HFFc6 (cell line): ENCODE results near the gene PKD2L2. TPM values are rescaled to one million over a fixed set of nuclear protein-coding genes. Genes with fewer than 3 reads are reported as not detected.
A peak's percentile ranks its signal among the peaks of the same experiment; 100 is the strongest.

Experiments
- DNase-seq: peaks from one replicate; pipeline ENCODE4 v3.0.0-alpha.2; 2018
- H3K27ac Mint-ChIP-seq: 2 replicates; pipeline ENCODE4 v1.8.0; 2020; ENCODE audit warnings: mild to moderate bottlenecking, mixed read lengths
- H3K27me3 Mint-ChIP-seq: 2 replicates; pipeline ENCODE4 v1.8.0; 2021; ENCODE audit warnings: mild to moderate bottlenecking, moderate library complexity, mixed read lengths; ENCODE audit not compliant: insufficient read depth
- H3K36me3 Mint-ChIP-seq: 2 replicates; pipeline ENCODE4 v1.8.0; 2021; ENCODE audit warnings: low read depth, mixed read lengths
- H3K4me1 Mint-ChIP-seq: 2 replicates; pipeline ENCODE4 v1.8.0; 2020; ENCODE audit warnings: low read depth, mixed read lengths
- H3K4me3 Mint-ChIP-seq: 2 replicates; pipeline ENCODE4 v1.8.0; 2020; ENCODE audit warnings: mild to moderate bottlenecking, moderate library complexity, mixed read lengths
- H3K9me3 Mint-ChIP-seq: 2 replicates; pipeline ENCODE4 v1.8.0; 2020; ENCODE audit warnings: mild to moderate bottlenecking, mixed read lengths
- CTCF ChIP-seq: fragments of 200-600 bp; sonication (generic); IDR thresholded peaks from 2 replicates; pipeline ENCODE4 v1.5.0; 2021; ENCODE audit warnings: antibody characterized with exemption, mild to moderate bottlenecking
- total RNA-seq, 6 experiments: library from RNA; stranded (reverse); fragmentation: NEBNext Ultra II Directional; extraction: Animal tissue kit (Norgen Biotek cat#: 25700); gene quantifications; 2 replicates in 1 of 6; 3 replicates in 5 of 6; pipeline ENCODE4 v1.2.3, GENCODE V29; 2021

Gene PKD2L2
- total RNA-seq, 6 experiments from 2014 or later = not detected

DNA sequence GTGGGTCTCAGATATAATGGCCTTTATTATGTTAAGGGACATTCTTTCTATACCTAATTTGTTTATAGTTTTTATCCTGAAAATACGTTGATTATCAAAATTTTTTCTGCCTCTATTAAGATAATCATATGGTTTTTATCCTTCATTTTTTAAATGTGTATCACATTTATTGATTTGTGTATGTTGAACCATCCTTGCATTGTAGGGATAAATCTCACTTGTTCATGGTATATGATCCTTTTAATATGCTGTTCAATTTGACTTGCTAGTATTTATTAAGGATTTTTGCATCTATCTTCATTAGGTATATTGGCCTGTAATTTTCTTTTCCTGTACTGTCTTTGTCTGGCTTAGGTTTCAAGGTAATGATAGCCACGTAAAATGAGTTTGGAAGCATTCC is 25.5 kb downstream of the PKD2L2 start:
- peaks cover 5% of the 10 kb centered on the region for H3K36me3 Mint-ChIP-seq
- no peak overlapping the region for H3K27ac Mint-ChIP-seq
- no peaks in the 10 kb centered on the region for H3K4me1 Mint-ChIP-seq
- no peaks in the 10 kb centered on the region; the same call in 1 of the 2 replicates for H3K27me3 Mint-ChIP-seq
- peaks cover 32% of the 10 kb centered on the region for H3K9me3 Mint-ChIP-seq
- TF ChIP-seq CTCF = no peak
- H3K4me3 Mint-ChIP-seq = no peak overlapping the region
- DNase-seq = no peak

DNA sequence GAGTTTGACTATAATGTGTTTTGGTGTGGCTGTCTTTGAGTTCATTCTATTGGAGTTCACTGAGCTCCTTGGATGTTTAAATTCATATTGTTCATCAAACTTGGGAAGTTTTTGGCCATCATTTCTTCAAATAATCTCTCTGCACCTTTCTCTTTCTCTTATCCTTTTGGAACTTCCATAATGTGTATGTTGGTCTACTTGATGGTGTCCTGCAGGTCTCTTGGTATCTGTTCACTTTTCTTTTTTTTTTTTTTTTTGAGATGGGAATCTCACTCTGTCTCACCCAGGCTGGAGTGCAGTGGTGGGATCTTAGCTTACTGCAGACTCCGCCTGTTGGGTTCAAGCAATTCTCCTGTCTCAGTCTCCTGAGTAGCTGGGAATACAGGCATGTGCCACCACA is 27.7 kb downstream of the PKD2L2 start:
- Mint-ChIP-seq H3K4me3 (no peak overlapping the region), H3K27ac (no peak overlapping the region), H3K9me3 (peaks cover 21% of the 10 kb centered on the region), H3K4me1 (peaks cover 2% of the 10 kb centered on the region; the same call in 1 of the 2 replicates), H3K36me3 (peaks cover 5% of the 10 kb centered on the region), H3K27me3 (no peaks in the 10 kb centered on the region; the same call in 1 of the 2 replicates)
- DNase-seq = no peak
- TF ChIP-seq CTCF = no peak

DNA sequence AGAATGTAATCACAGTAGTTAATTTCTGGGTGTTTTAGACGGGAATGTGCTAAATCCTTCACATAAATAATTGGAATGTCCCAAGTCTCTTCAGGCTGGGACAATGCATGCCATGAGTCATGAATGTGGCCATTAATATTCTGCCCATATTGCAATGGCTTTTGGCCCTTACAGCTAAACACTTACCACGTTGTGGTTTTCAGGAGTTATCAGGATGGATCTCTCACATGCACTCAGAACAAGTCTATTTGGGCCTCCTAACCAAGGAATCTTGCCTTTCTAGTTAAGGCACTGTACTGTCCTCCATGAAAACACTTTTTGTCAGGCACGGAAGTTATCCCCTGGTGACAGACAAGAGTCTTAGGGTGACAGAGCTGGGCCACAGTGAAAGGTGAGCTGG is 32.7 kb downstream of the PKD2L2 start:
- Mint-ChIP-seq H3K4me1 (peaks cover 19% of the 10 kb centered on the region), H3K27ac (no peak overlapping the region), H3K9me3 (peaks cover 9% of the 10 kb centered on the region), H3K36me3 (peaks cover 5% of the 10 kb centered on the region), H3K27me3 (no peaks in the 10 kb centered on the region), H3K4me3 (no peak overlapping the region)
- DNase-seq = peak; percentile 37
- TF ChIP-seq CTCF = no peak

DNA sequence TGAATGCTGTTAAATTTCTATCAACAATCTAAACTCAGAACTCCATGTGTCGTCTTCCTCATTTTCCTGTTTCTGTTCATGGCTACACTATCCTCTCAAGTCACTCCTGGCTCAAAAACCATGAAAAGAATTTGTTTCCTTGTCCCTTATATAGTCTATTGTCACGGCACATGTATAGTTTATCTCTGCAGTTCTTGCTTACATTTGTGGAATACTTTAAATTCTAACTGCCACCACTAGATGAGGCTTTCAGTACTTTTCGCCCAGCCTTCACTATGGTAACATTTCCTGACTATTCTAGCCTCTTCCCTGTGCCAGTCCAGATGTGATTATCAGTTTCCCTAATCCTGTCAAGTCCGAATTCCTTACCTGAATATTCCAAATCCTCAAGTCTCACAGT is 34.6 kb downstream of the PKD2L2 start:
- no peaks in the 10 kb centered on the region for H3K9me3 Mint-ChIP-seq
- DNase-seq = no peak
- H3K27ac Mint-ChIP-seq = peak overlapping the region; percentile 2; the same call in 1 of the 2 replicates
- no peak; the same call in 1 of the 2 replicates for TF ChIP-seq CTCF
- no peaks in the 10 kb centered on the region for H3K27me3 Mint-ChIP-seq
- peaks cover 2% of the 10 kb centered on the region; the same call in 1 of the 2 replicates for H3K36me3 Mint-ChIP-seq
- peaks cover 19% of the 10 kb centered on the region for H3K4me1 Mint-ChIP-seq
- H3K4me3 Mint-ChIP-seq = no peak overlapping the region

DNA sequence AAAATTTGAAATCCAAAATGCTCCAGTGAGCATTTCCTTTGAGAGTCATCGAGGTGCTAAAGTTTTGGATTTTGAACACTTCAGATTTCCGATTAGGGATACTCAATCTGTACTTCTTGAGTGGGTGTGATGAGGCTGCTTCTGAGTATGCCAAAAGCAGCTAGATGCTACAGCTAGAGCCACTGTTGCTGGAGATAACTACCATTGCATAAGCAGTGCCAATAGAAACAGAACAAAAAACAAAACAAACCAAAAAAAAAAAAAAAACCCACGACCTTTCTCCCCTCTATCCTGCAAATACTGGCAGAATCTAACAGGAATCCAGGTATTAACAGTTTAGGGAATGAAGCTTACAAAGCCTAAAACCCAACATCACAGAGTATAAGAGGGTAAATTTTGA is 43.5 kb downstream of the PKD2L2 start:
- Mint-ChIP-seq H3K27ac (no peak overlapping the region), H3K9me3 (no peaks in the 10 kb centered on the region), H3K4me1 (peaks cover 10% of the 10 kb centered on the region; the same call in 1 of the 2 replicates), H3K4me3 (no peak overlapping the region), H3K27me3 (no peaks in the 10 kb centered on the region), H3K36me3 (peaks cover 13% of the 10 kb centered on the region; the same call in 1 of the 2 replicates)
- DNase-seq = no peak
- TF ChIP-seq CTCF = no peak

- H3K9me3 Mint-ChIP-seq = no peaks in the 10 kb centered on the region
- H3K4me3 Mint-ChIP-seq = no peak overlapping the region
- no peak for TF ChIP-seq CTCF
- no peak overlapping the region for H3K27ac Mint-ChIP-seq
- peaks cover 13% of the 10 kb centered on the region for H3K36me3 Mint-ChIP-seq
- DNase-seq = no peak
- H3K27me3 Mint-ChIP-seq = no peaks in the 10 kb centered on the region
- H3K4me1 Mint-ChIP-seq = peaks cover 10% of the 10 kb centered on the region; the same call in 1 of the 2 replicates
Measured at GRCh38 chr5:137933491-137933911, 44.2 kb downstream of the PKD2L2 start.
